ENCODE data around the gene FYTTD1. TPM values are rescaled to one million over a fixed set of nuclear protein-coding genes. Genes with fewer than 3 reads are reported as not detected.

Gene FYTTD1
- total RNA-seq, 1 donor from 2014 or later: 24.5 TPM

- TF ChIP-seq CTCF (IDR thresholded peaks at IDR 0.05; ENCODE audit: insufficient read depth, low read length, poor library complexity, severe bottlenecking): no peak
- H3K27me3 ChIP-seq (ENCODE audit: control insufficient read depth, insufficient read depth, low read length): no peaks in the 10 kb centered on the region
- H3K4me3 ChIP-seq (ENCODE audit: low read depth, low read length): no peak overlapping the region
- H3K36me3 ChIP-seq (ENCODE audit: control insufficient read depth, insufficient read depth, low read length): no peaks in the 10 kb centered on the region
- no peak for DNase-seq (ENCODE audit: low read depth)
Measured at GRCh38 chr3:197804511-197804910, 54.8 kb downstream of the FYTTD1 start.

- Histone ChIP-seq H3K27me3 (ENCODE audit: control insufficient read depth, insufficient read depth, low read length) (no peaks in the 10 kb centered on the region), H3K36me3 (ENCODE audit: control insufficient read depth, insufficient read depth, low read length) (no peaks in the 10 kb centered on the region), H3K4me3 (ENCODE audit: low read depth, low read length) (no peak overlapping the region)
- no peak for DNase-seq (ENCODE audit: low read depth)
- TF ChIP-seq CTCF (IDR thresholded peaks at IDR 0.05; ENCODE audit: insufficient read depth, low read length, poor library complexity, severe bottlenecking): no peak
Measured at GRCh38 chr3:197807969-197808587, 58.4 kb downstream of the FYTTD1 start.

GRCh38 chr3:197809356-197810020 is 59.8 kb downstream of the FYTTD1 start:
- TF ChIP-seq CTCF (IDR thresholded peaks at IDR 0.05; ENCODE audit: insufficient read depth, low read length, poor library complexity, severe bottlenecking): no peak
- DNase-seq (ENCODE audit: low read depth): no peak
- Histone ChIP-seq H3K27me3 (ENCODE audit: control insufficient read depth, insufficient read depth, low read length) (no peaks in the 10 kb centered on the region), H3K36me3 (ENCODE audit: control insufficient read depth, insufficient read depth, low read length) (no peaks in the 10 kb centered on the region), H3K4me3 (ENCODE audit: low read depth, low read length) (no peak overlapping the region)

GRCh38 chr3:197810901-197811300 is 61.2 kb downstream of the FYTTD1 start:
- no peak for DNase-seq (ENCODE audit: low read depth)
- TF ChIP-seq CTCF (IDR thresholded peaks at IDR 0.05; ENCODE audit: insufficient read depth, low read length, poor library complexity, severe bottlenecking): no peak

GRCh38 chr3:197811343-197811742 is 61.7 kb downstream of the FYTTD1 start:
- TF ChIP-seq CTCF (IDR thresholded peaks at IDR 0.05; ENCODE audit: insufficient read depth, low read length, poor library complexity, severe bottlenecking): no peak
- Histone ChIP-seq H3K4me3 (ENCODE audit: low read depth, low read length) (no peak overlapping the region), H3K36me3 (ENCODE audit: control insufficient read depth, insufficient read depth, low read length) (no peaks in the 10 kb centered on the region), H3K27me3 (ENCODE audit: control insufficient read depth, insufficient read depth, low read length) (no peaks in the 10 kb centered on the region)
- DNase-seq (ENCODE audit: low read depth): no peak

More at GRCh38 chr3:197810901-197811300, 61.2 kb downstream of the FYTTD1 start:
- no peaks in the 10 kb centered on the region for H3K36me3 ChIP-seq (ENCODE audit: control insufficient read depth, insufficient read depth, low read length)
- H3K27me3 ChIP-seq (ENCODE audit: control insufficient read depth, insufficient read depth, low read length): no peaks in the 10 kb centered on the region
- no peak overlapping the region for H3K4me3 ChIP-seq (ENCODE audit: low read depth, low read length)
